Neural cell (in vitro differentiated cells): Measurements from ENCODE around the gene ITGA3.

ENCODE experiments used
- CTCF ChIP-seq: fragments of 450-650 bp; IDR thresholded peaks from 2 replicates; pipeline ENCODE4 v1.5.1; 2014; ENCODE audit warnings: antibody characterized with exemption, mild to moderate bottlenecking, moderate library complexity; ENCODE audit not compliant: poor library complexity, severe bottlenecking
- EP300 ChIP-seq: fragments of 450-650 bp; conservative IDR thresholded peaks from 2 replicates; pipeline ENCODE4 v1.6.1; 2014; ENCODE audit warnings: antibody characterized with exemption, mild to moderate bottlenecking, moderate library complexity; ENCODE audit not compliant: poor library complexity, severe bottlenecking

DNA sequence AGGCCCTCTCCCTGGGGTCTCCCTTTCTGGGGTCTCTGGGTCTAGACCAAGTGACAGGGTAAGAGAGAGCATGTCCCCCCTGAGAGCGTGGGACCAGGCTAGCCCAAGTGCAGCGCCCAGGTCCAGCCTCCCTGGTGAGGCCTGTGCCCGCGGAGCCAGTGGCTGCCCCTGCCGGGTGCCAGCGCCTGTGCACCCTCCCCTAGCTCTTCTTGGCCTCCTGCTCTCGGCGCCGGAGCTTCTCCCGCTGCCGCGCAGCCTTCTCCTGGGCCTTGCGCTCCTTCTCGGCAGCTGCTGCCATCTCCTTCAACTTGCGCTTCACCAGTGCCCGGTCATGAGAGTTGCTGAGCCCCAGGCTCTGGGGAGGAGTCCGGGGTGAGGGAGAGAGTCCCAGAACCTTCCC, 56.8 kb downstream of the ITGA3 start:
- no peak for TF ChIP-seq CTCF
- no peak for TF ChIP-seq EP300
